GM12878 (cell line): ENCODE data around the gene ARL14. TPM values are rescaled to one million over a fixed set of nuclear protein-coding genes. Genes with fewer than 3 reads are reported as not detected.

Source experiments
- ATAC-seq: fragments of 200-7000 bp; cut with Tn5 transposase; 3 replicates; pipeline ENCODE4 v1.9.1; 2020; ENCODE audit warnings: mild to moderate bottlenecking, moderate library complexity
- BruUV-seq: library from RNA; stranded (reverse); fragments of 400-500 nt; replicated peaks from 2 replicates; lab custom pipeline; 2021; lab: Mats Ljungman, UMichigan
- CTCF ChIA-PET: fragments of 300-600 bp; sonication (Branson Sonifier 250); formaldehyde crosslinking; extraction: SDS; loops from one replicate; lab custom pipeline; 2021; ENCODE audit warnings: inconsistent platforms; lab: Yijun Ruan, JAX
- POLR2A ChIA-PET: fragments of 350-600 bp; formaldehyde crosslinking; extraction: SDS; loops from one replicate; lab custom pipeline; 2021; ENCODE audit warnings: inconsistent platforms; lab: Charles Lee
- RAD21 ChIA-PET: fragments of 300-600 bp; sonication (Branson Sonifier 250); formaldehyde crosslinking; loops from one replicate; lab custom pipeline; 2023; ENCODE audit warnings: antibody characterized with exemption; ENCODE audit not compliant: unreplicated experiment; lab: Charles Lee
- SMC1A ChIA-PET: fragments of 300-600 bp; sonication (Branson Sonifier 250); formaldehyde crosslinking; loops from one replicate; lab custom pipeline; 2023; ENCODE audit not compliant: unreplicated experiment, uncharacterized antibody; lab: Charles Lee
- DNase-seq: peaks from one replicate; pipeline ENCODE4 v3.0.0-alpha.2; 2011; ENCODE audit warnings: low read depth, low spot score
- FAIRE-seq: peaks from 3 replicates; lab custom pipeline; 2011; peaks lifted over from hg19 to GRCh38; lab: Jason Lieb, UNC
- H2AFZ ChIP-seq: 2 replicates; pipeline ENCODE4 v1.6.0; 2011; ENCODE audit warnings: low read depth, low read length, control low read depth; ENCODE audit not compliant: control insufficient read depth
- H3K27ac ChIP-seq: 2 replicates; pipeline ENCODE4 v1.5.1; 2011; ENCODE audit warnings: control low read depth; ENCODE audit not compliant: control insufficient read depth, insufficient read depth
- H3K27me3 ChIP-seq, 2 experiments: replicated peaks in 1 of 2; 2 replicates each; pipeline versions ENCODE4 v1.6.0 to v1.6.1; 2011; ENCODE audit warnings: low read length in 1 of 2; ENCODE audit not compliant: control insufficient read depth in 2 of 2, insufficient read depth in 2 of 2
- H3K36me3 ChIP-seq, 2 experiments: 2 replicates each; pipeline ENCODE4 v1.5.1; 2011; ENCODE audit warnings: low read length in 1 of 2; ENCODE audit not compliant: control insufficient read depth in 2 of 2, insufficient read depth in 2 of 2
- H3K4me1 ChIP-seq: 2 replicates; pipeline ENCODE4 v1.6.1; 2011; ENCODE audit warnings: mild to moderate bottlenecking, low read length, moderate library complexity, mixed read lengths; ENCODE audit not compliant: control insufficient read depth, insufficient read depth
- H3K4me2 ChIP-seq: 2 replicates; pipeline ENCODE4 v1.6.0; 2011; ENCODE audit warnings: control low read depth; ENCODE audit not compliant: control insufficient read depth, insufficient read depth
- H3K4me3 ChIP-seq: fragments of 200-600 bp; sonication (generic); 2 replicates; pipeline ENCODE4 v1.5.1; 2016
- H3K79me2 ChIP-seq: 2 replicates; pipeline ENCODE4 v1.6.0; 2011; ENCODE audit warnings: low read length; ENCODE audit not compliant: control insufficient read depth, insufficient read depth
- H3K9ac ChIP-seq: 2 replicates; pipeline ENCODE4 v1.8.0; 2011; ENCODE audit warnings: low read length, control low read depth, mixed read lengths; ENCODE audit not compliant: control insufficient read depth, insufficient read depth
- H3K9me3 ChIP-seq: replicated peaks from 3 replicates; pipeline ENCODE4 v1.5.1; 2011; ENCODE audit warnings: mild to moderate bottlenecking, low read length; ENCODE audit not compliant: control insufficient read depth, insufficient read depth
- H4K20me1 ChIP-seq: 2 replicates; pipeline ENCODE4 v1.6.0; 2011; ENCODE audit not compliant: control insufficient read depth, insufficient read depth
- CEBPB ChIP-seq, 2 experiments: fragments of 150-350 bp in 1 of 2; IDR thresholded peaks; 2 replicates each; pipeline ENCODE4 v1.6.1; 2012 to 2014; ENCODE audit warnings: low read depth in 2 of 2, low read length in 2 of 2, borderline replicate concordance in 1 of 2, inconsistent platforms in 1 of 2
- CEBPZ ChIP-seq: fragments of 150-350 bp; IDR thresholded peaks from 2 replicates; pipeline ENCODE4 v1.6.1; 2016; ENCODE audit warnings: low read depth, low read length
- KLF5 ChIP-seq: fragments of 450-650 bp; IDR thresholded peaks from 2 replicates; pipeline ENCODE4 v1.6.1; 2014; ENCODE audit warnings: mild to moderate bottlenecking; ENCODE audit not compliant: partially characterized antibody
- RB1 ChIP-seq: fragments of 450-650 bp; formaldehyde crosslinking; IDR thresholded peaks from 2 replicates; pipeline ENCODE4 v1.6.1; 2017; ENCODE audit warnings: mild to moderate bottlenecking, borderline replicate concordance
- RELA ChIP-seq: fragments of 450-650 bp; IDR thresholded peaks from 2 replicates; pipeline ENCODE4 v1.8.0; 2014; ENCODE audit warnings: borderline replicate concordance; ENCODE audit not compliant: partially characterized antibody
- SUZ12 ChIP-seq: fragments of 200-600 bp; sonication (generic); IDR thresholded peaks from one replicate; pipeline ENCODE4 v1.6.1; 2018; ENCODE audit warnings: antibody characterized with exemption, mild to moderate bottlenecking; ENCODE audit not compliant: unreplicated experiment
- TBL1XR1 ChIP-seq: IDR thresholded peaks from 2 replicates; pipeline ENCODE4 v1.6.1; 2012; ENCODE audit warnings: low read depth, low read length, improper control_type of control experiment
- in situ Hi-C: fragments of 300-500 bp; cut with MboI; formaldehyde crosslinking; loops from 9 replicates; pipeline ENCODE4 v1.14.3; 2018; ENCODE audit warnings: mixed read lengths
- intact Hi-C: fragments of 100-400 bp; cut with micrococcal nuclease; formaldehyde crosslinking; loops from one replicate; pipeline ENCODE4 v1.14.2; 2022; ENCODE audit not compliant: unreplicated experiment
- polyA plus RNA-seq, 11 experiments: library from polyadenylated mRNA; depleted of rRNA in 4 of 11; unstranded in 6 of 11; stranded (reverse) in 5 of 11; fragments of >200 nt; fragmentation: Nextera tagmentation in 4 of 11; fragmentation: Illumina TruSeq in 1 of 11; extraction: Ambion mirVana in 4 of 11; extraction: Trizol in 1 of 11; gene quantifications; 1 replicate in 1 of 11; 2 replicates in 10 of 11; pipeline versions ENCODE4 v1.2.1 to v1.2.3, GENCODE V29; 2011 to 2016; ENCODE audit warnings: inconsistent platforms in 2 of 11, missing spikeins in 2 of 11, low read depth in 1 of 11
- total RNA-seq, 4 experiments: library from RNA; depleted of rRNA in 3 of 4; stranded (reverse); fragments of >200 nt in 3 of 4; fragmentation: Illumina TruSeq in 1 of 4; extraction: Trizol in 1 of 4; gene quantifications; 2 replicates each; pipeline versions ENCODE4 v1.2.1 to v1.2.3, GENCODE V29; 2013 to 2021

Gene ARL14
- total and polyA plus RNA-seq, 10 of the 15 experiments (the other 5 are each of a cell fraction or from before 2014, with no cell fraction given), result 0.04 to 0.18 TPM; not detected in 8

GRCh38 chr3:160675566-160676124 lies 1.3 kb upstream of the ARL14 start:
- H3K9me3 ChIP-seq, result no peaks in the 10 kb centered on the region
- intact Hi-C loops (loop anchor here (5.0 kb wide), 1 partner anchor 547 kb away; the partner anchor contains the start of gene NMD3), in situ Hi-C loops (no loop called here)
- no peak for DNase-seq
- BruUV-seq, result no TSS peak
- no peak overlapping the region for H3K4me3 ChIP-seq
- no peak overlapping the region for H3K27ac ChIP-seq
- TF ChIP-seq KLF5, result no peak
- TF ChIP-seq RELA, result no peak
- no peak for TF ChIP-seq CEBPB (IDR thresholded peaks at IDR 0.05; ENCODE audit: borderline replicate concordance in 1 of 2, low read depth in 2 of 2, low read length in 2 of 2)
- no peak for TF ChIP-seq RB1
- no peak for TF ChIP-seq SUZ12
- TF ChIP-seq CEBPZ, result no peak
- no peak for TF ChIP-seq TBL1XR1
- H3K79me2 ChIP-seq, result no peaks in the 10 kb centered on the region
- ChIA-PET CTCF (interaction anchor here (0.6 kb wide), 1 partner anchor 96 kb away, joined by 3 read pairs; no protein-coding TSS in a partner anchor), POLR2A (no interaction called here), RAD21 (no interaction called here), SMC1A (no interaction called here)
- no peaks in the 10 kb centered on the region for H3K36me3 ChIP-seq
- no peak overlapping the region for H3K9ac ChIP-seq
- H3K27me3 ChIP-seq, result no peaks in the 10 kb centered on the region
- no peak overlapping the region for H2AFZ ChIP-seq
- no peaks in the 10 kb centered on the region; the same call in 1 of the 2 replicates for H3K4me1 ChIP-seq
- ATAC-seq, result no peak
- no peak overlapping the region for H3K4me2 ChIP-seq
- no peak for FAIRE-seq
- no peaks in the 10 kb centered on the region for H4K20me1 ChIP-seq
